ENCODE data around the gene TIMP3.

DNA sequence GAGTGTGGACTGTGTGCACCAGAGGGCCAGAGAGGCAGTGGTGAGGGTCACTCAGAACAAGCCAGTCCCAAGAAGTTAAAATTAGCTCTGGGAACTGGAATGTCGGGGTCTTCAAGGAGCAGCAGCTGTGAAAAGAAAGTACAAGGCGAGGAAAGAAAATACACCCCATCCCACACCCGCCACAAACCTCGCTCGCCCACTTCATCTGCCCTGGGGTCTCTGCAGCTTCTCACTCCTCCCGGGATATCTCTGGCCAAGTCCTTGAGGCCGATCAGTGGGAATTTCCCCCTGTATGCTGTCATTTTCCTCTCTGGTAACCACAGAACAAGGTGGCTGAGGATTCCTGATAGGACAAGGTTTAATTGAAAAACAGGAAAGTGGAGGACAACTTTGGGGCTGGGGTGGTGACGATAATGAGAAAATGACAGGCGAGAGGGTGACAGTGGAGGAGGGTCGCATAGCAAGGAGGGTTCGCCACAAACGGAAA is 36.3 kb upstream of the TIMP3 start:
- TF ChIP-seq SUZ12 (IDR thresholded peaks at IDR 0.05; ENCODE audit: extremely low read depth, insufficient read depth, insufficient read length) (no peak), ZNF274 (IDR thresholded peaks at IDR 0.05; ENCODE audit: low read depth, low read length) (no peak), YY1 (IDR thresholded peaks at IDR 0.05; ENCODE audit: insufficient read depth, insufficient read length) (no peak)
